ENCODE measurements around the gene RIPK1.

GRCh38 chr6:3133515-3133914 lies 65.2 kb downstream of the RIPK1 start:
- TF ChIP-seq CTCF (IDR thresholded peaks at IDR 0.05; ENCODE audit: insufficient read depth, low read length) (no peak), REST (IDR thresholded peaks at IDR 0.05; ENCODE audit: insufficient replicate concordance, low read depth) (no peak), POLR2AphosphoS5 (IDR thresholded peaks at IDR 0.05; ENCODE audit: low read depth) (no peak), GABPA (IDR thresholded peaks at IDR 0.05; ENCODE audit: low read depth) (no peak), SPI1 (IDR thresholded peaks at IDR 0.05; ENCODE audit: borderline replicate concordance, low read depth) (no peak)
